NCI-H345 treated with DMSO at 0.1 percent for 48 hours (cell line): ENCODE measurements around the gene KIAA1586.

Experiments used
- DNase-seq: peaks from one replicate; lab custom pipeline; 2025; ENCODE audit not compliant: unreplicated experiment; lab: John Stamatoyannopoulos, UW

KIAA1586 gene

DNA sequence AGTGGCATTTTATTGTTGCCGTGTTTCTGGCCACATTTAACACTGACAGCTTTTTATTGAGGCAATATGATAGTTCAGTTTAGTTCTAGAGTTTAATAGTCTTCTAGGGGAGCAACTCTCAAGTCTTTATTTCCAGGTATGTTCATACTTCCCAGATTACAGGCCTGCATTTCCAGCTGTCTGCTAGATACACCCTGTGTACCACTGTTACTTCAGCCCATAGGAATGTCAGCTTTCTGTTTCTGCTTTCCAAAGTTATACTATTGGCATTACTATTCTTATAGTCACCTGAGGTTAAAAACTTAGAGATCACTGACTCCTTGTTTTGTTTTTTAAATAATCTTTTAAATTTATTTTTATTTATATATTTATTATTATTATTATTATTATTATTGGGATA, 51.1 kb downstream of the KIAA1586 start:
- DNase-seq = no peak

DNA sequence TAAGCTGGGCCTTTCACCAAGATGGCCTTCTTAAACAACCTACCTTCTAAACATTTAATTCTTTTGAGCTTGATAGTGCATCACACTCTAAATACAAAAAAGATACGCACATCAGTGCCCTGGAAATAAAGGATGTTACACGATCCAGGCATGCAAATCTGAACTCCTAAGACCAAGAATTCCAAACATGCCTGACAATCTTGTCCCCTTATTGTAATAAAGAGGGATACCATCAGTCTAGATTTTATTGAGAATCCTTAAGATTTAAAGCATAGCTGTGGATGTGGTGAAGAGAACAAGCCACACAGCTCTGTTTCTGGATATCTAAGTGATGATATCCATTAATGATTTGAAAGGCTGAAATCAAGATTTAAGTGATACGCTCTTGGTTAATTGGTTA, 56.5 kb downstream of the KIAA1586 start:
- DNase-seq = no peak

DNA sequence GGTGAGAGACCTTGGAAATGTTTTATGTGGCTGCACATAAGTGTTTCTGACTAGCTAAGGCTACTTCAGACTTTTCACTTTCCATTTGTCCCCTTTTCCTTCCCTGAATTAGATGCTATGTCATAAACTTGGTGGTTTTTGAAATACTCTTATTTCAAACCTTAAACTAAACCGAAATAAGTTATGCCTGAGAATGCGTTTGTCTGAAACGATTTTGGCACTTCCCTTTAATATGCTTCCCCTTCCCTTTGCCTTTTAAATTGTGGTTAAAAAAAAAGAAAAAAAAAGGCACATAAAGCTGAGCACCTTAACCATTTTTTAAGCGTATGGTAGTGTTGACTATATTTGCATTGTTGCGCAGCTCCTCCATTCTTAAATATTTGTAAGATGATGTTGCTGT, 57.8 kb downstream of the KIAA1586 start:
- no peak for DNase-seq
